HepG2 (cell line): ENCODE measurements around the gene DDR1. TPM values are rescaled to one million over a fixed set of nuclear protein-coding genes. Genes with fewer than 3 reads are reported as not detected.

Source experiments
- AHDC1 ChIP-seq: sonication (generic); formaldehyde crosslinking; IDR thresholded peaks from 2 replicates; pipeline ENCODE4 v1.5.1; 2020; ENCODE audit warnings: mild to moderate bottlenecking, missing genetic modification reagents, borderline replicate concordance
- AHR ChIP-seq: IDR thresholded peaks from 2 replicates; pipeline ENCODE4 v1.6.1; 2018; ENCODE audit warnings: missing genetic modification reagents, missing compliant biosample characterization
- DNMT3B ChIP-seq: conservative IDR thresholded peaks from 2 replicates; pipeline ENCODE4 v1.6.1; 2016; ENCODE audit warnings: missing biosample characterization, control low read depth
- DZIP1 ChIP-seq: sonication (generic); formaldehyde crosslinking; IDR thresholded peaks from 2 replicates; pipeline ENCODE4 v1.5.0; 2020; ENCODE audit warnings: mild to moderate bottlenecking, missing genetic modification reagents
- HDAC6 ChIP-seq: fragments of 200-600 bp; sonication (generic); IDR thresholded peaks from 2 replicates; pipeline ENCODE4 v1.7.0; 2017; ENCODE audit warnings: mild to moderate bottlenecking, antibody characterized with exemption, low read length, low read depth
- IRX3 ChIP-seq: sonication (generic); formaldehyde crosslinking; IDR thresholded peaks from 2 replicates; pipeline ENCODE4 v1.8.1; 2023; ENCODE audit warnings: mild to moderate bottlenecking, low read depth, missing genetic modification reagents, borderline replicate concordance
- MAZ ChIP-seq, 2 experiments: sonication (generic) in 1 of 2; formaldehyde crosslinking in 1 of 2; IDR thresholded peaks; 2 replicates each; pipeline versions ENCODE4 v1.5.0 to v1.6.1; 2012 to 2020; ENCODE audit warnings: low read depth in 2 of 2, mild to moderate bottlenecking in 2 of 2, borderline replicate concordance in 1 of 2, improper control_type of control experiment in 1 of 2, low read length in 1 of 2, missing genetic modification reagents in 1 of 2, moderate library complexity in 1 of 2
- MED1 ChIP-seq: sonication (generic); formaldehyde crosslinking; IDR thresholded peaks from 2 replicates; pipeline ENCODE4 v1.4.0; 2020; ENCODE audit warnings: missing genetic modification reagents
- PLRG1 ChIP-seq: fragments of 450-650 bp; conservative IDR thresholded peaks from 2 replicates; pipeline ENCODE4 v1.6.1; 2016
- SALL1 ChIP-seq: sonication (generic); formaldehyde crosslinking; IDR thresholded peaks from 2 replicates; pipeline ENCODE4 v1.8.0; 2022; ENCODE audit warnings: mild to moderate bottlenecking, missing genetic modification reagents
- SSRP1 ChIP-seq: IDR thresholded peaks from 2 replicates; pipeline ENCODE4 v1.6.1; 2016; ENCODE audit warnings: control low read depth
- USF2 ChIP-seq, 2 experiments: sonication (generic) in 1 of 2; formaldehyde crosslinking in 1 of 2; IDR thresholded peaks; 2 replicates each; pipeline versions ENCODE4 v1.5.1 to v1.6.1; 2011 to 2020; ENCODE audit warnings: borderline replicate concordance in 1 of 2, low read depth in 1 of 2, low read length in 1 of 2, mild to moderate bottlenecking in 1 of 2, missing genetic modification reagents in 1 of 2, moderate library complexity in 1 of 2
- ZNF292 ChIP-seq: sonication (generic); formaldehyde crosslinking; IDR thresholded peaks from 2 replicates; pipeline ENCODE4 v1.8.1; 2022; ENCODE audit warnings: mild to moderate bottlenecking, low read depth, missing genetic modification reagents, borderline replicate concordance
- polyA plus RNA-seq, 8 experiments: library from polyadenylated mRNA; depleted of rRNA in 3 of 8; stranded (reverse) in 7 of 8; unstranded in 1 of 8; fragments of >200 nt; fragmentation: Illumina TruSeq in 4 of 8; extraction: Trizol in 4 of 8; gene quantifications; 2 replicates each; pipeline versions ENCODE4 v1.2.1 to v1.2.3, GENCODE V29; 2011 to 2016; ENCODE audit warnings: low read depth in 4 of 8, missing spikeins in 1 of 8, mixed read lengths in 1 of 8; ENCODE audit not compliant: insufficient read depth in 1 of 8
- total RNA-seq, 5 experiments: library from RNA; depleted of rRNA; stranded (reverse); fragments of >200 nt; fragmentation: Illumina TruSeq; extraction: Trizol; gene quantifications; 2 replicates each; pipeline ENCODE4 v1.2.3, GENCODE V29; 2016; ENCODE audit warnings: low read depth in 1 of 5
- TF ChIP-seq, protein P1 (sequence below): sonication (generic); formaldehyde crosslinking; IDR thresholded peaks from 2 replicates; pipeline ENCODE4 v1.5.1; 2020; ENCODE audit warnings: missing genetic modification reagents, mild to moderate bottlenecking, borderline replicate concordance

The DDR1 gene
- total and polyA plus RNA-seq, 2 of the 13 experiments (the other 11 are each of a cell fraction or from before 2014, with no cell fraction given): 16.7 to 20.2 TPM

DNA sequence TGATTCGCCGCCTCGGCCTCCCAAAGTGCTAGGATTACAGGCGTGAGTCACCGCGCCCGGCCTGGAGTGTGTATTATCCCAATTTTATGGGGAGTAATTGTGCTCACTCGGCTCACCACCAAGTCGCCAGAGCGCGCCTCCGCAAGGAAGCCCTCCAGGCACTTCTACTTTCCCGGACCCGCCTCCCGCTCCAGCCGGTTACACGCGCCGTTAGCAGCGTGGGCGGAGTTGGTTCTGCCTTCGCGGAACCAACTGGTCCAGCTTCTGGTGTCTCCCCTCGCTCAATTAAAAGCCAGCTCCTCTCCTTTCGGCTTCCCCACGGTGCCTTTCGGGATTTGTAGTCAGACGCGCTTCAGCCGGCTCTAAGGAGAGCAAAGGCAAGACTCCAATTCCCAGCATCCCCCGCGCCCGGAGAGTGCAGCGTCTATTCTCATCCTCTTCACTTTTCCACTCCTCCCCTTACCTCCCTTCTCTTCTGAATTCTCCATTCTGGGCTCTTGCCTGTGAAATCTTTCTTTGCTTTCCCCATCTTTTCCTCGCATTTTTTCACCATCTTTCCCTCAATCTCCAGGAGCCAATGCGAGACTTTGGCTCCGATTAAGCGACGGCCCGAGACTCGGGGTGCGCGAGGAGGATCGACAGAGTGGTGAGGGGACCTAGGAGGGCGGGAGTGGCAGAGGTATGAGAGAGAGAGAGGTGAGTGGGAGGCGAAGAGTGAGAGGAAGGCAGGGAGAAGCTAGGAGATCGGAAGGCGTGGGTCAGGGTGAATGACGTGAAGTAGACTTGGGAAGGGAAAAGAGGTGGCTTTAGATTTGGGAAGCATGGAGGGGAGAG is 23.7 kb downstream of the DDR1 start, which contains the start of gene GTF2H4 (continued):
- TF ChIP-seq DZIP1 (no peak; the same call in 1 of the 2 replicates), PLRG1 (no peak), SALL1 (CRISPR knock-in tag) (peak; percentile 75; the same call in 1 of the 2 replicates), HDAC6 (no peak), IRX3 (CRISPR knock-in tag) (0 out of 2 replicates have a peak, but pooled peaks have one; percentile 61), USF2 (IDR thresholded peaks at IDR 0.05; ENCODE audit: low read depth, low read length) (no peak), USF2 (CRISPR knock-in tag; IDR thresholded peaks at IDR 0.05; ENCODE audit: borderline replicate concordance) (no peak), DNMT3B (0 out of 2 replicates have a peak, but pooled peaks have one; percentile 63), AHDC1 (peak; percentile 59; the same call in 1 of the 2 replicates), MAZ (IDR thresholded peaks at IDR 0.05; ENCODE audit: borderline replicate concordance, low read depth, low read length) (peak; percentile 77), MAZ (CRISPR knock-in tag; IDR thresholded peaks at IDR 0.05; ENCODE audit: low read depth) (peak; percentile 92), AHR (CRISPR knock-in tag) (peak; percentile 39; the same call in 1 of the 2 replicates), ZNF292 (CRISPR knock-in tag) (peak; percentile 63), SSRP1 (peak; percentile 43; the same call in 1 of the 2 replicates), MED1 (CRISPR knock-in tag) (no peak; the same call in 1 of the 2 replicates)
- TF ChIP-seq, protein P1, sequence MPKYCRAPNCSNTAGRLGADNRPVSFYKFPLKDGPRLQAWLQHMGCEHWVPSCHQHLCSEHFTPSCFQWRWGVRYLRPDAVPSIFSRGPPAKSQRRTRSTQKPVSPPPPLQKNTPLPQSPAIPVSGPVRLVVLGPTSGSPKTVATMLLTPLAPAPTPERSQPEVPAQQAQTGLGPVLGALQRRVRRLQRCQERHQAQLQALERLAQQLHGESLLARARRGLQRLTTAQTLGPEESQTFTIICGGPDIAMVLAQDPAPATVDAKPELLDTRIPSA (CRISPR knock-in tag): peak; percentile 67
